ENCODE measurements around the gene MFAP5. TPM values are rescaled to one million over a fixed set of nuclear protein-coding genes. Genes with fewer than 3 reads are reported as not detected.

Gene MFAP5
- total RNA-seq, 1 donor from 2014 or later = 174 TPM

Other genes starting within 250 kb of the MFAP5 start
- gene CLEC6A, start 206.9 kb downstream of the MFAP5 start, total RNA-seq = not detected
- not detected for gene CLEC4D, start 149.3 kb downstream of the MFAP5 start, total RNA-seq
- gene CLEC4E, start 121.9 kb downstream of the MFAP5 start, total RNA-seq = not detected
- gene AICDA, start 50.0 kb downstream of the MFAP5 start, total RNA-seq = not detected
- gene RIMKLB, start 35.2 kb upstream of the MFAP5 start, total RNA-seq = 26.0 TPM
- gene A2ML1, start 159.8 kb upstream of the MFAP5 start, total RNA-seq = not detected

Data from ascending aorta (tissue), 1 donor.